ENCODE data around the gene HID1. TPM values are rescaled to one million over a fixed set of nuclear protein-coding genes. Genes with fewer than 3 reads are reported as not detected.

The HID1 gene
- total RNA-seq, 1 experiment from 2014 or later = 114 TPM

DNA sequence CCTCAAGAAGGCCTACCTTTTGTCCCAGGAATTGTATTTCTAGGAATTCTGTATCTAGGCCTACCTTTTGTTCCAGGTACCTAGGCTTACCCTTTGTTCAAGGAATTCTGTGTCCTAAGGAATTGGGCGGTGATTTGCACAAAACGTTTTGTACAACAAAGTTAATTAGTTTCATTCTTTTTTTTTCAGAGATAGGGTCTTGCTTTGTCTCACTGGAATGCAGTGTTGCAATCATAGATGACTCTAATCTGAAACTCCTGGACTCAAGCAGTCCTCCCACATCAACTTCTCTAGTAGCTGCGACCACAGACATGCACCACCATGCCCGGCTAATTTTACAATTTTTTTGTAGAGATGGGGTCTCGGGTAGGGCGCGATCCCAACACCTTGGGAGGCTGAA, 21.9 kb upstream of the HID1 start:
- TF ChIP-seq, protein P1, sequence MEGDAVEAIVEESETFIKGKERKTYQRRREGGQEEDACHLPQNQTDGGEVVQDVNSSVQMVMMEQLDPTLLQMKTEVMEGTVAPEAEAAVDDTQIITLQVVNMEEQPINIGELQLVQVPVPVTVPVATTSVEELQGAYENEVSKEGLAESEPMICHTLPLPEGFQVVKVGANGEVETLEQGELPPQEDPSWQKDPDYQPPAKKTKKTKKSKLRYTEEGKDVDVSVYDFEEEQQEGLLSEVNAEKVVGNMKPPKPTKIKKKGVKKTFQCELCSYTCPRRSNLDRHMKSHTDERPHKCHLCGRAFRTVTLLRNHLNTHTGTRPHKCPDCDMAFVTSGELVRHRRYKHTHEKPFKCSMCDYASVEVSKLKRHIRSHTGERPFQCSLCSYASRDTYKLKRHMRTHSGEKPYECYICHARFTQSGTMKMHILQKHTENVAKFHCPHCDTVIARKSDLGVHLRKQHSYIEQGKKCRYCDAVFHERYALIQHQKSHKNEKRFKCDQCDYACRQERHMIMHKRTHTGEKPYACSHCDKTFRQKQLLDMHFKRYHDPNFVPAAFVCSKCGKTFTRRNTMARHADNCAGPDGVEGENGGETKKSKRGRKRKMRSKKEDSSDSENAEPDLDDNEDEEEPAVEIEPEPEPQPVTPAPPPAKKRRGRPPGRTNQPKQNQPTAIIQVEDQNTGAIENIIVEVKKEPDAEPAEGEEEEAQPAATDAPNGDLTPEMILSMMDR (IDR thresholded peaks at IDR 0.05; ENCODE audit: unreplicated experiment) = no peak
- intact Hi-C loops (cut with micrococcal nuclease; ENCODE audit: unreplicated experiment) = no loop called here
- no TSS peak for BruUV-seq (replicated peaks)
- Mint-ChIP-seq H3K27me3 (ENCODE audit: unreplicated experiment) (no peaks in the 10 kb centered on the region), H3K9me3 (ENCODE audit: low read depth, unreplicated experiment) (no peaks in the 10 kb centered on the region), H3K4me3 (ENCODE audit: low read depth, unreplicated experiment) (no peak overlapping the region), H3K4me1 (ENCODE audit: low read depth, unreplicated experiment) (peaks cover 47% of the 10 kb centered on the region), H3K27ac (ENCODE audit: unreplicated experiment) (no peak overlapping the region), H3K36me3 (ENCODE audit: insufficient read depth, unreplicated experiment) (peaks cover 16% of the 10 kb centered on the region)
- CTCF ChIA-PET = interaction anchor here (0.6 to 1.8 kb wide), 2 partner anchors 20 to 226 kb away, joined by 3 to 5 read pairs; no protein-coding TSS in a partner anchor
- no peak for DNase-seq

DNA sequence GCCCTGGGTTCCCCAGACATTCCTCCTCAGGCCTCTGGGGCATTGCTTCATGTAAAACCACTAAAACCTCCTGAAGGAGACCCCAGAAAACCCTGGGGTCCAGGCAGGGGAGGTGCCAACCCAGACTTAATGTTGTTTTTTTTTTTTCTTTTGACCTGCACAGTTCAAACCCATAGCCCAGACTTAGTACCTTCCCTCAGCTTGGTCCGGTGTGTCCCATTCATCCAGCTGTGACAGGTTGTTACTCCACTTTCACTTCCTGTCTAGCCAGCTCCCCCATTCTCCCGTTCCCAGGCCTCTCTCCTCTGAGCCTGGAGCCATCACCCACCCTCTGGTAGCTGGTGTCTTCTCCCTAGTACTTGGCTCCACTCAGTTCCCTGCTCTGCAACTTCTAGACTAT, 19.7 kb upstream of the HID1 start:
- H3K9me3 Mint-ChIP-seq (ENCODE audit: low read depth, unreplicated experiment) = no peaks in the 10 kb centered on the region
- no peaks in the 10 kb centered on the region for H3K27me3 Mint-ChIP-seq (ENCODE audit: unreplicated experiment)
- TF ChIP-seq, protein P1 (IDR thresholded peaks at IDR 0.05; ENCODE audit: unreplicated experiment) = no peak
- CTCF ChIA-PET = interaction anchor here (0.7 to 1.7 kb wide), 9 partner anchors 10 to 132 kb away, joined by 3 to 13 read pairs (median 4); partner anchors contain the start of gene MRPL58
- intact Hi-C loops (cut with micrococcal nuclease; ENCODE audit: unreplicated experiment) = no loop called here
- H3K36me3 Mint-ChIP-seq (ENCODE audit: insufficient read depth, unreplicated experiment) = peaks cover 34% of the 10 kb centered on the region
- peak; percentile 43 for DNase-seq
- H3K4me3 Mint-ChIP-seq (ENCODE audit: low read depth, unreplicated experiment) = peak overlapping the region; percentile 48
- H3K27ac Mint-ChIP-seq (ENCODE audit: unreplicated experiment) = peak overlapping the region; percentile 89
- no TSS peak for BruUV-seq (replicated peaks)
- peaks cover 56% of the 10 kb centered on the region for H3K4me1 Mint-ChIP-seq (ENCODE audit: low read depth, unreplicated experiment)

DNA sequence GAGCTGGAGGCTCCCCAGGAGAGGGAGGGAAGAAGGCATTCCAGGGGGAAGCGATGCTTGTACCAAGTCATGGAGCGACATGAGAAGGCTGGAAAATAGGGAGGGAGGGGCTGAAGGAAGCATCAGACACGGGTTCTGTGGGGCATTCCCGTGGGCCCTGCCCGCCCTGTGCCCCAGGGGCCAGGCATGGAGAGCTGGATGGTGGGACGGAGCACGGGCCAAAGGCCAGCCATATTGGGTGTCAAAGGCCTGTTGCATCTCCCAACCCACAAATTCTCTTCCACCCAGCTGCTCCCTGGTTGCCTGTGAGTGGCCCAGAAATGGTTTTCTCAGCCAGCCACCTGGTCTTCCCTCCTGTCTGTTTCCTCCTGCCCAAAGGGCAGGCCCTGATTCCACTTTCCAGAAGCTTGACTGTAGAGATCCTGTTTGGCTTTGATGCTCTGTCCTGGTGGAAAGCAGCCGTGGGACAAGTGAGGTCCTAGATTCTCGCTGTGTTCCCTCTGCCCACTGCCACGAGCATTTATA, 18.1 kb upstream of the HID1 start:
- Mint-ChIP-seq H3K27ac (ENCODE audit: unreplicated experiment) (peak overlapping the region; percentile 82), H3K4me3 (ENCODE audit: low read depth, unreplicated experiment) (peak overlapping the region; percentile 93)
- no TSS peak for BruUV-seq (replicated peaks)

DNA sequence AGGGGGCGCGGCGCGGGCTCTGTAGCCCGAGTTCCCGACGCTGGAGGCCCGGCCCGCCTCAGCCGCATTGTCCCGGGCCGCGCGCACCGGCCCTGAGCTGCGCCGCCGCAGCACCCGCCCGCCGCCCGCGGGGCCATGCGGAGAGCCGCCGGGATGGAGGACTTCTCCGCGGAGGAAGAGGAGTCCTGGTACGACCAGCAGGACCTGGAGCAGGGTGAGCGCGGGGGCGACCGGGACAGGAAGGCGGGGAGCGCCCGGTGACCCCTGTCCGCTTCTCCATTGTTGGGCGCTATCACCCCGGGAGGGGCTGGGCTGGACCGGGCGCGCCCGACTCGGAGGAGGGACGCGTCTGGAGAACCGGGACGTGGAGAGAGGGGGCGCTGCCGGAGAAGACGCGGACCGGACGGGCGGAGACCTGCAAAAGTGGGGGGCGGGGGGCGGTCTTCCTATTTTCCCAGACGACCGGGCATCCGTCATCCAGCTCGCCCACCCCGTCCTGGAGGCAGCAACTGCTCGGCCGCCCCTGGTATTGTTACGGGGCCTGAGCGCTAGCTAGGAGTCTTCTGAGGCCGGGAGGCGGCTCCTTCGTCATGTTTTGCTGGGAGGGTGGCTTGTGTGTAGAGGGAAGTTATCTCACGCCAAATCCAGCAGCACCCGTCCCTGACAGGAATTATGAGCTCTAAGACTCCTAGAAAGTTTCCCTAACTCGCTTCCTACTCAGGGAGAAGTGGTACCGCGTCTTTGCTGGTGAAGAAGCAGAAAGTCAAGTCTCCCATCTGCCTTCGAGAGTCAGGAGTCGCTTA, 15.6 kb upstream of the HID1 start:
- CTCF ChIA-PET = interaction anchor here (1.5 to 3.1 kb wide), 5 partner anchors 14 to 29 kb away, joined by 4 to 18 read pairs (median 12); partner anchors contain the start of genes HID1 and MRPL58
- BruUV-seq (replicated peaks) = TSS peak; percentile 83

More for the DNA sequence above, 18.1 kb upstream of the HID1 start:
- CTCF ChIA-PET = interaction anchor here (0.6 to 1.4 kb wide), 3 partner anchors 8 to 71 kb away, joined by 3 to 4 read pairs (median 4); no protein-coding TSS in a partner anchor
- Mint-ChIP-seq H3K36me3 (ENCODE audit: insufficient read depth, unreplicated experiment) (peaks cover 35% of the 10 kb centered on the region), H3K4me1 (ENCODE audit: low read depth, unreplicated experiment) (peaks cover 57% of the 10 kb centered on the region), H3K9me3 (ENCODE audit: low read depth, unreplicated experiment) (no peaks in the 10 kb centered on the region), H3K27me3 (ENCODE audit: unreplicated experiment) (no peaks in the 10 kb centered on the region)
- TF ChIP-seq, protein P1 (IDR thresholded peaks at IDR 0.05; ENCODE audit: unreplicated experiment) = no peak
- no peak for DNase-seq
- intact Hi-C loops (cut with micrococcal nuclease; ENCODE audit: unreplicated experiment) = no loop called here

More for the DNA sequence above, 15.6 kb upstream of the HID1 start:
- TF ChIP-seq, protein P1 (IDR thresholded peaks at IDR 0.05; ENCODE audit: unreplicated experiment) = no peak
- Mint-ChIP-seq H3K9me3 (ENCODE audit: low read depth, unreplicated experiment) (no peaks in the 10 kb centered on the region), H3K36me3 (ENCODE audit: insufficient read depth, unreplicated experiment) (peaks cover 34% of the 10 kb centered on the region), H3K27ac (ENCODE audit: unreplicated experiment) (peak overlapping the region; percentile 58), H3K4me1 (ENCODE audit: low read depth, unreplicated experiment) (peaks cover 62% of the 10 kb centered on the region), H3K4me3 (ENCODE audit: low read depth, unreplicated experiment) (peak overlapping the region; percentile 93), H3K27me3 (ENCODE audit: unreplicated experiment) (no peaks in the 10 kb centered on the region)
- peak; percentile 77 for DNase-seq
- intact Hi-C loops (cut with micrococcal nuclease; ENCODE audit: unreplicated experiment) = no loop called here
